LNCaP clone FGC (cell line): ENCODE data around the gene RBM15.

Experiments
- DNase-seq: peaks from one replicate; pipeline ENCODE4 v3.0.0-alpha.2; 2011; ENCODE audit warnings: low read depth
- H3K4me3 ChIP-seq: 2 replicates; pipeline ENCODE4 v1.5.1; 2011; ENCODE audit warnings: mild to moderate bottlenecking, low read depth, low read length, control low read depth
- CTCF ChIP-seq: IDR thresholded peaks from 2 replicates; pipeline ENCODE4 v1.5.1; 2012; ENCODE audit warnings: mild to moderate bottlenecking; ENCODE audit not compliant: control insufficient read depth, insufficient read depth; ENCODE audit errors: extremely low read depth

RBM15 gene

GRCh38 chr1:110300412-110301085, 38.6 kb upstream of the RBM15 start:
- H3K4me3 ChIP-seq: no peak overlapping the region
- DNase-seq: no peak
- no peak for TF ChIP-seq CTCF

- no peak for DNase-seq
- TF ChIP-seq CTCF: no peak
- no peak overlapping the region for H3K4me3 ChIP-seq
These were observed 36.3 kb upstream of the RBM15 start for GRCh38 chr1:110302836-110303235.

GRCh38 chr1:110305900-110306420, 33.2 kb upstream of the RBM15 start:
- DNase-seq: no peak
- TF ChIP-seq CTCF: no peak
- H3K4me3 ChIP-seq: no peak overlapping the region

- no peak for DNase-seq
- no peak overlapping the region for H3K4me3 ChIP-seq
- TF ChIP-seq CTCF: no peak
These were observed 31.8 kb upstream of the RBM15 start for GRCh38 chr1:110307239-110307974.

- no peak for TF ChIP-seq CTCF
- DNase-seq: no peak
- H3K4me3 ChIP-seq: no peak overlapping the region
These were observed 30.9 kb upstream of the RBM15 start for GRCh38 chr1:110308247-110308646.

- no peak for DNase-seq
These were observed 30.0 kb upstream of the RBM15 start for GRCh38 chr1:110309139-110309538.

More at GRCh38 chr1:110309139-110309538, 30.0 kb upstream of the RBM15 start:
- no peak overlapping the region for H3K4me3 ChIP-seq
- TF ChIP-seq CTCF: no peak
